Gastroesophageal sphincter (tissue), 4 donors: ENCODE data around the gene RMP24.

ENCODE experiments used
- ATAC-seq: fragments of 150-250 bp; one replicate; pipeline ENCODE4 v1.9.1; 2016; ENCODE audit warnings: mild to moderate bottlenecking, moderate library complexity
- H3K27ac ChIP-seq, 4 donors: fragments of 200-600 bp; sonication (generic) in 3 of 4; 1 replicate in 3 of 4; 2 replicates in 1 of 4; pipeline ENCODE4 v1.5.1; 2016 to 2019
- H3K27me3 ChIP-seq: fragments of 200-600 bp; sonication (generic); one replicate; pipeline ENCODE4 v1.5.1; 2019
- H3K36me3 ChIP-seq, 2 donors: fragments of 200-600 bp; sonication (generic); one replicate each; pipeline ENCODE4 v1.5.1; 2019; ENCODE audit warnings: control low read depth in 1 of 2
- H3K4me1 ChIP-seq, 3 donors: fragments of 200-600 bp; sonication (generic); 1 replicate in 2 of 3; 2 replicates in 1 of 3; pipeline ENCODE4 v1.5.1; 2016 to 2019; ENCODE audit warnings: control low read depth in 2 of 3
- H3K4me3 ChIP-seq, 2 donors: fragments of 200-600 bp; sonication (generic); one replicate each; pipeline ENCODE4 v1.5.1; 2019; ENCODE audit warnings: mild to moderate bottlenecking in 1 of 2, moderate library complexity in 1 of 2
- H3K9me3 ChIP-seq, 3 donors: fragments of 200-600 bp; sonication (generic); one replicate each; pipeline ENCODE4 v1.5.1; 2017 to 2019; ENCODE audit warnings: control low read depth in 2 of 3
- EP300 ChIP-seq: sonication (generic); formaldehyde crosslinking; IDR thresholded peaks from one replicate; pipeline ENCODE4 v1.6.1; 2017; ENCODE audit warnings: antibody characterized with exemption, mild to moderate bottlenecking
- POLR2A ChIP-seq, 2 donors: fragments of 450-650 bp; IDR thresholded peaks; one replicate each; pipeline ENCODE4 v1.6.1; 2017; ENCODE audit warnings: antibody characterized with exemption in 2 of 2, mild to moderate bottlenecking in 2 of 2, moderate library complexity in 1 of 2
- POLR2AphosphoS5 ChIP-seq: sonication (generic); formaldehyde crosslinking; IDR thresholded peaks from one replicate; pipeline ENCODE4 v1.6.1; 2017; ENCODE audit warnings: antibody characterized with exemption
- WGBS, 2 donors: methylation state at CpG; one replicate each; pipeline ENCODE4 v1.1.5; 2018; ENCODE audit warnings: low coverage in 1 of 2; 5-methylcytosine and 5-hydroxymethylcytosine counted together
- TF ChIP-seq, protein P1 (sequence below), 4 experiments: fragments of 200-600 bp in 2 of 4; fragments of 450-650 bp in 2 of 4; sonication (generic) in 1 of 4; IDR thresholded peaks; one replicate each; pipeline ENCODE4 v1.5.1; 2017 to 2019; ENCODE audit warnings: antibody characterized with exemption in 4 of 4, mild to moderate bottlenecking in 2 of 4, moderate library complexity in 2 of 4

RMP24 gene

DNA sequence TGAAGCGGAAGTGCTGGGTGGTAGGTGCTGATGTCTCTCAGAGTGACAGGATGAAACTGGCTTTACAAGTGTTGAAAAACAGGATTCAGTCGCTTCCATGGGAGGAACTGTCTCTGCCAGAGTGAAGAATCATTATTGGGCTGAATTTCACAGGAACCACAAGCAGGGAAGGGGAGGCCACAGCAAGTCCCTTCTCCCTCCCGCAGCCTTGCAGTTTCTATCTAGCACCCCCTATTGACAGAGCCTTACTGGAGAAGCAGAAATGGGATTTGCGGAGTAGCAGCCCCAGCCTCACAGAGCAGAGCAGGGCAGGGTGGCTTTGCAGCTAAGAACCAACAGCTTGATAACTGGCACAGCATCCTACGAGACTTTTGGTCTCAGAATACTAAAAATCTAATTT is 33.3 kb upstream of the RMP24 start:
- Histone ChIP-seq H3K27ac (peak overlapping the region in 3 of 4 donors; percentile 25 to 56 (median 37)), H3K4me1 (peaks cover 0 to 23% (median 3%) of the 10 kb centered on the region in 3 donors), H3K27me3 (no peaks in the 10 kb centered on the region)

GRCh38 chr18:35941299-35941698 is 31.2 kb upstream of the RMP24 start:
- ATAC-seq = no peak
- WGBS, 2 donors = 49 to 79% methylated on average over 5 to 6 of the region's 6 CpGs

More for the DNA sequence above, 33.3 kb upstream of the RMP24 start:
- no peaks in the 10 kb centered on the region for H3K36me3 ChIP-seq
- no peaks in the 10 kb centered on the region for H3K9me3 ChIP-seq
- 24 to 34% methylated on average over 4 to 5 of the region's 5 CpGs for WGBS, 2 donors
- TF ChIP-seq, protein P1, sequence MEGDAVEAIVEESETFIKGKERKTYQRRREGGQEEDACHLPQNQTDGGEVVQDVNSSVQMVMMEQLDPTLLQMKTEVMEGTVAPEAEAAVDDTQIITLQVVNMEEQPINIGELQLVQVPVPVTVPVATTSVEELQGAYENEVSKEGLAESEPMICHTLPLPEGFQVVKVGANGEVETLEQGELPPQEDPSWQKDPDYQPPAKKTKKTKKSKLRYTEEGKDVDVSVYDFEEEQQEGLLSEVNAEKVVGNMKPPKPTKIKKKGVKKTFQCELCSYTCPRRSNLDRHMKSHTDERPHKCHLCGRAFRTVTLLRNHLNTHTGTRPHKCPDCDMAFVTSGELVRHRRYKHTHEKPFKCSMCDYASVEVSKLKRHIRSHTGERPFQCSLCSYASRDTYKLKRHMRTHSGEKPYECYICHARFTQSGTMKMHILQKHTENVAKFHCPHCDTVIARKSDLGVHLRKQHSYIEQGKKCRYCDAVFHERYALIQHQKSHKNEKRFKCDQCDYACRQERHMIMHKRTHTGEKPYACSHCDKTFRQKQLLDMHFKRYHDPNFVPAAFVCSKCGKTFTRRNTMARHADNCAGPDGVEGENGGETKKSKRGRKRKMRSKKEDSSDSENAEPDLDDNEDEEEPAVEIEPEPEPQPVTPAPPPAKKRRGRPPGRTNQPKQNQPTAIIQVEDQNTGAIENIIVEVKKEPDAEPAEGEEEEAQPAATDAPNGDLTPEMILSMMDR (IDR thresholded peaks at IDR 0.05) = peak in 2 of 4 experiments; percentile 23 to 43
- no peak for TF ChIP-seq EP300
- TF ChIP-seq POLR2AphosphoS5 = no peak
- no peak for TF ChIP-seq POLR2A (IDR thresholded peaks at IDR 0.05)
- no peak overlapping the region for H3K4me3 ChIP-seq
- no peak for ATAC-seq

DNA sequence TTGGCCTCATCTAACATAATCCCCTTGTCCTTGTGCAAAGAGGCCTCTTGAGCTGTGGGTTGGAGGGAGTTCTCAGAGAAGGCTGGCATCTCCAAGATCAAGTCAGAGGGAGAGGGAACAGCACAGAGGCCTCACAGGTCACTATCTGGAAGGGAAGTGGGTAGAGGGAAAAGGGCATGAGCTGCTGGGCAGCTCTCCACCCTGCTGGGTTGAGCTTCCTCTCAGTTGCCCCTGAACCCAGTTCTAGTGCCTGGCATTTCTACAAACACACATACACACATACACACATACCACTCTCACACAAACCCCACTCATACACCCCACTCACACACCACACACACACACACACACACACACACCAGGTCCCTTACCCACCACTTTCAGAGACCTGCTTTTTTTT is 30.3 kb upstream of the RMP24 start:
- H3K4me3 ChIP-seq = no peak overlapping the region
- H3K9me3 ChIP-seq = no peaks in the 10 kb centered on the region
- H3K4me1 ChIP-seq = peaks cover 0 to 23% (median 3%) of the 10 kb centered on the region in 3 donors
- H3K27ac ChIP-seq = no peak overlapping the region
- ATAC-seq = no peak
- H3K36me3 ChIP-seq = no peaks in the 10 kb centered on the region
- no peaks in the 10 kb centered on the region for H3K27me3 ChIP-seq
- TF ChIP-seq EP300 (no peak), POLR2AphosphoS5 (no peak), POLR2A (IDR thresholded peaks at IDR 0.05) (no peak)
- TF ChIP-seq, protein P1 (IDR thresholded peaks at IDR 0.05) = no peak

More at GRCh38 chr18:35941299-35941698, 31.2 kb upstream of the RMP24 start:
- TF ChIP-seq POLR2AphosphoS5 = no peak
- TF ChIP-seq POLR2A (IDR thresholded peaks at IDR 0.05) = no peak
- TF ChIP-seq, protein P1 (IDR thresholded peaks at IDR 0.05) = no peak
- no peak for TF ChIP-seq EP300
- Histone ChIP-seq H3K27ac (no peak overlapping the region), H3K9me3 (no peaks in the 10 kb centered on the region), H3K27me3 (no peaks in the 10 kb centered on the region), H3K4me1 (peaks cover 0 to 23% (median 3%) of the 10 kb centered on the region in 3 donors), H3K36me3 (no peaks in the 10 kb centered on the region), H3K4me3 (no peak overlapping the region)

- ATAC-seq = no peak
- 91 to 93% methylated on average over 2 to 6 of the region's 6 CpGs for WGBS, 2 donors
- no peaks in the 10 kb centered on the region for H3K36me3 ChIP-seq
- H3K27me3 ChIP-seq = no peaks in the 10 kb centered on the region
- H3K9me3 ChIP-seq = no peaks in the 10 kb centered on the region
- no peak overlapping the region for H3K4me3 ChIP-seq
- no peak for TF ChIP-seq POLR2A (IDR thresholded peaks at IDR 0.05)
- TF ChIP-seq EP300 = no peak
- no peak for TF ChIP-seq POLR2AphosphoS5
- TF ChIP-seq, protein P1 (IDR thresholded peaks at IDR 0.05) = no peak
- peaks cover 0 to 17% (median 2%) of the 10 kb centered on the region in 3 donors for H3K4me1 ChIP-seq
- no peak overlapping the region for H3K27ac ChIP-seq
Observed at GRCh38 chr18:35942661-35943060, 29.8 kb upstream of the RMP24 start.

DNA sequence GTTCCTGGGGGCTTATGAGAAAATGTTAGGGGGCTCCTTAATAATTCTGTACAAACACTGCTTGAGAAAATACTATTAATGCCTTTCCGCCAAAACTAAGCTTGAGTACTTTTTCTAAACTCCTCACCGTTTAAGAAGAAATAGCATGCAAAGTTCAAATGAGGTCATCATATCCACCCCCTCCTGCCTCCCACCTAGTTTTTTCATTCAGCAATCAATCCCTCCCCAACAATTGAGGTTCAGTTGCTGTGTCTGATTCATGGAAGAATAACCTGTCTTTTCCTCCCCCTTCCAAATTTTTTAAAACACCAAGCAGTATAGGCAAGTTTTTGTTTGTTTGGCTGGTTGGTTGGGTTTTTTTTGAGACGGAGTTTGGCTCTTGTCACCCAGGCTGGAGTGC is 24.4 kb upstream of the RMP24 start:
- Histone ChIP-seq H3K4me3 (no peak overlapping the region), H3K27ac (no peak overlapping the region), H3K36me3 (no peaks in the 10 kb centered on the region), H3K9me3 (no peaks in the 10 kb centered on the region), H3K4me1 (peaks cover 0 to 19% (median 0%) of the 10 kb centered on the region in 3 donors), H3K27me3 (no peaks in the 10 kb centered on the region)
- no peak for ATAC-seq
- TF ChIP-seq POLR2A (IDR thresholded peaks at IDR 0.05) = no peak
- no peak for TF ChIP-seq EP300
- TF ChIP-seq, protein P1 (IDR thresholded peaks at IDR 0.05) = no peak
- no peak for TF ChIP-seq POLR2AphosphoS5
- WGBS, 2 donors = 55 to 88% methylated on average over 3 of the region's 3 CpGs
